H1 (cell line): ENCODE data around the gene SERPING1. TPM values are rescaled to one million over a fixed set of nuclear protein-coding genes. Genes with fewer than 3 reads are reported as not detected.
A peak's percentile ranks its signal among the peaks of the same experiment; 100 is the strongest.

Source experiments
- CTCF ChIA-PET: fragments of 300-600 bp; sonication (Branson Sonifier 250); formaldehyde crosslinking; loops from one replicate; lab custom pipeline; 2021; ENCODE audit not compliant: partially characterized antibody; lab: Charles Lee
- POLR2A ChIA-PET: fragments of 300-600 bp; sonication (Branson Sonifier 250); formaldehyde crosslinking; loops from one replicate; lab custom pipeline; 2021; ENCODE audit warnings: inconsistent platforms; ENCODE audit not compliant: partially characterized antibody; lab: Charles Lee
- DNase-seq, 2 experiments: peaks; one replicate each; pipeline versions ENCODE4 v3.0.0 to v3.0.0-alpha.2; 2010 to 2022; ENCODE audit warnings: low spot score in 2 of 2, low read depth in 1 of 2, mixed read lengths in 1 of 2
- FAIRE-seq: peaks from 2 replicates; lab custom pipeline; 2011; peaks lifted over from hg19 to GRCh38; lab: Jason Lieb, UNC
- H2AFZ ChIP-seq: 2 replicates; pipeline ENCODE4 v1.8.1; 2012; ENCODE audit warnings: low read length, inconsistent platforms
- H2AK5ac ChIP-seq: 2 replicates; pipeline ENCODE4 v1.6.1; 2013; ENCODE audit warnings: low read depth, low read length
- H2BK120ac ChIP-seq: replicated peaks from 2 replicates; pipeline ENCODE3; 2013; ENCODE audit warnings: low read depth, low read length, inconsistent platforms
- H2BK12ac ChIP-seq: 2 replicates; pipeline ENCODE4 v1.6.1; 2013; ENCODE audit warnings: low read depth, low read length
- H2BK15ac ChIP-seq: 2 replicates; pipeline ENCODE4 v1.6.1; 2013; ENCODE audit warnings: low read length
- H2BK20ac ChIP-seq: 2 replicates; pipeline ENCODE4 v1.6.1; 2013; ENCODE audit warnings: low read length
- H2BK5ac ChIP-seq: 2 replicates; pipeline ENCODE4 v1.6.1; 2013; ENCODE audit warnings: low read depth, low read length
- H3K14ac ChIP-seq: 2 replicates; pipeline ENCODE4 v1.6.1; 2013; ENCODE audit warnings: inconsistent platforms; ENCODE audit not compliant: insufficient read length
- H3K18ac ChIP-seq: 2 replicates; pipeline ENCODE4 v1.6.1; 2013; ENCODE audit warnings: low read length; ENCODE audit errors: extremely low read depth
- H3K23ac ChIP-seq: 2 replicates; pipeline ENCODE4 v1.6.1; 2013; ENCODE audit warnings: inconsistent platforms; ENCODE audit not compliant: insufficient read length
- H3K23me2 ChIP-seq: 2 replicates; pipeline ENCODE4 v1.6.1; 2013; ENCODE audit warnings: low read depth, low read length
- H3K27ac ChIP-seq: 2 replicates; pipeline ENCODE4 v1.6.1; 2011; ENCODE audit warnings: low read depth, low read length, inconsistent platforms
- H3K27me3 ChIP-seq, 4 experiments: replicated peaks in 1 of 4; 1 replicate in 1 of 4; 2 replicates in 3 of 4; pipeline versions ENCODE4 v1.6.1 to v1.8.1; 2011 to 2013; ENCODE audit warnings: low read length in 3 of 4, mild to moderate bottlenecking in 3 of 4, inconsistent platforms in 2 of 4, mixed read lengths in 2 of 4, moderate library complexity in 1 of 4; ENCODE audit not compliant: control insufficient read depth in 3 of 4, insufficient read depth in 3 of 4; ENCODE audit errors: extremely low read depth in 1 of 4
- H3K36me3 ChIP-seq, 4 experiments: 2 replicates each; pipeline versions ENCODE4 v1.6.1 to v1.8.1; 2011 to 2013; ENCODE audit warnings: mild to moderate bottlenecking in 4 of 4, low read length in 3 of 4, moderate library complexity in 2 of 4, control low read depth in 1 of 4, inconsistent platforms in 1 of 4; ENCODE audit not compliant: insufficient read depth in 4 of 4, control insufficient read depth in 2 of 4
- H3K4ac ChIP-seq: replicated peaks from 2 replicates; pipeline ENCODE3; 2013; ENCODE audit warnings: low read length, low read depth, mixed read lengths, inconsistent platforms; ENCODE audit not compliant: insufficient read length
- H3K4me1 ChIP-seq, 4 experiments: replicated peaks in 1 of 4; 1 replicate in 1 of 4; 2 replicates in 3 of 4; pipeline versions ENCODE4 v1.6.1 to v1.8.1; 2011 to 2013; ENCODE audit warnings: low read length in 3 of 4, inconsistent platforms in 2 of 4, mixed read lengths in 1 of 4; ENCODE audit not compliant: insufficient read depth in 4 of 4, control insufficient read depth in 3 of 4
- H3K4me2 ChIP-seq, 2 experiments: 2 replicates each; pipeline versions ENCODE4 v1.6.1 to v1.8.1; 2011 to 2013; ENCODE audit warnings: low read depth in 2 of 2, low read length in 2 of 2, control low read depth in 1 of 2, inconsistent platforms in 1 of 2, mild to moderate bottlenecking in 1 of 2; ENCODE audit not compliant: insufficient read depth in 1 of 2
- H3K4me3 ChIP-seq, 4 experiments: fragments of 200-600, 300-600 bp in 1 of 4; sonication (generic), shearing (Covaris generic), sonication (Bioruptor Twin) in 1 of 4; 2 replicates each; pipeline versions ENCODE4 v1.5.1 to v1.8.1; 2011 to 2016; ENCODE audit warnings: low read length in 4 of 4, low read depth in 3 of 4, control low read depth in 2 of 4, inconsistent platforms in 2 of 4, mild to moderate bottlenecking in 2 of 4, mixed read lengths in 1 of 4, moderate library complexity in 1 of 4; ENCODE audit not compliant: insufficient read depth in 2 of 4; ENCODE audit errors: extremely low read depth in 1 of 4
- H3K56ac ChIP-seq: replicated peaks from 2 replicates; pipeline ENCODE3; 2013; ENCODE audit warnings: low read depth, mild to moderate bottlenecking, mixed read lengths, low read length, inconsistent platforms; ENCODE audit not compliant: insufficient read length
- H3K79me1 ChIP-seq: 2 replicates; pipeline ENCODE4 v1.6.1; 2013; ENCODE audit warnings: low read depth, low read length, control low read depth
- H3K79me2 ChIP-seq, 2 experiments: 2 replicates each; pipeline versions ENCODE4 v1.6.1 to v1.8.1; 2012 to 2013; ENCODE audit warnings: low read length in 2 of 2, mild to moderate bottlenecking in 2 of 2, inconsistent platforms in 1 of 2; ENCODE audit not compliant: insufficient read depth in 2 of 2, control insufficient read depth in 1 of 2
- H3K9ac ChIP-seq, 4 experiments: replicated peaks in 1 of 4; 1 replicate in 1 of 4; 2 replicates in 3 of 4; pipeline versions ENCODE4 v1.6.1 to v1.8.1; 2011 to 2013; ENCODE audit warnings: low read depth in 3 of 4, low read length in 3 of 4, control low read depth in 2 of 4, mild to moderate bottlenecking in 2 of 4, moderate library complexity in 2 of 4, inconsistent platforms in 1 of 4; ENCODE audit errors: extremely low read depth in 1 of 4
- H3K9me3 ChIP-seq, 2 experiments: 2 replicates each; pipeline versions ENCODE4 v1.6.1 to v1.8.1; 2012 to 2013; ENCODE audit warnings: mild to moderate bottlenecking in 2 of 2, moderate library complexity in 2 of 2, control low read depth in 1 of 2, inconsistent platforms in 1 of 2, low read depth in 1 of 2, low read length in 1 of 2, mixed read lengths in 1 of 2; ENCODE audit not compliant: insufficient read depth in 2 of 2
- H4K20me1 ChIP-seq, 2 experiments: replicated peaks in 1 of 2; 2 replicates each; pipeline versions ENCODE3 to v1.8.1; 2011 to 2013; ENCODE audit warnings: inconsistent platforms in 2 of 2, low read length in 2 of 2, mild to moderate bottlenecking in 1 of 2; ENCODE audit not compliant: insufficient read depth in 2 of 2, control insufficient read depth in 1 of 2
- H4K5ac ChIP-seq: 2 replicates; pipeline ENCODE4 v1.6.1; 2013; ENCODE audit warnings: low read length, low read depth, mixed read lengths, inconsistent platforms; ENCODE audit not compliant: insufficient read length
- H4K8ac ChIP-seq: 2 replicates; pipeline ENCODE4 v1.8.0; 2013; ENCODE audit warnings: mild to moderate bottlenecking, moderate library complexity, low read length, inconsistent platforms; ENCODE audit not compliant: insufficient read depth; ENCODE audit errors: extremely low read depth
- H4K91ac ChIP-seq: replicated peaks from 2 replicates; pipeline ENCODE3; 2013; ENCODE audit warnings: low read length, mixed read lengths, inconsistent platforms; ENCODE audit not compliant: insufficient read length
- GTF2F1 ChIP-seq: IDR thresholded peaks from 2 replicates; pipeline ENCODE4 v1.6.1; 2012; ENCODE audit warnings: low read depth, low read length, improper control_type of control experiment, borderline replicate concordance
- SRF ChIP-seq: IDR thresholded peaks from 2 replicates; pipeline ENCODE4 v1.6.1; 2011; ENCODE audit warnings: mild to moderate bottlenecking, low read depth, low read length, moderate library complexity
- TAF7 ChIP-seq: optimal IDR thresholded peaks from 2 replicates; pipeline ENCODE3; 2011; ENCODE audit warnings: low read depth, mild to moderate bottlenecking, inconsistent platforms, low read length, moderate library complexity, borderline replicate concordance
- WGBS, 2 experiments: shearing (Covaris generic) in 1 of 2; methylation state at CpG; one replicate each; pipeline versions ENCODE4 v1.1.6 to v1.1.7; 2013 to 2015; ENCODE audit warnings: low lambda C conversion rate in 2 of 2, mixed read lengths in 2 of 2, inconsistent platforms in 1 of 2, low coverage in 1 of 2, missing lambda C conversion rate in 1 of 2; ENCODE audit not compliant: insufficient replicate concordance in 2 of 2, insufficient coverage in 1 of 2, insufficient read length in 1 of 2; ENCODE audit errors: extremely low coverage in 1 of 2, missing lambda C conversion rate in 1 of 2; 5-methylcytosine and 5-hydroxymethylcytosine counted together
- polyA plus RNA-seq, 7 experiments: library from polyadenylated mRNA; depleted of rRNA in 3 of 7; stranded (reverse) in 5 of 7; unstranded in 2 of 7; fragments of >200 nt in 5 of 7; fragments of 200-250 nt in 2 of 7; gene quantifications; 1 replicate in 5 of 7; 2 replicates in 1 of 7; 4 replicates in 1 of 7; pipeline versions ENCODE4 v1.2.1 to v1.2.3, GENCODE V29; 2011 to 2013; ENCODE audit warnings: missing spikeins in 2 of 7, mixed read lengths in 2 of 7
- total RNA-seq: library from RNA; stranded (reverse); fragmentation: NEBNext Ultra II Directional; extraction: Animal tissue kit (Norgen Biotek cat#: 25700); gene quantifications from 2 replicates; pipeline ENCODE4 v1.2.1, GENCODE V29; 2021

SERPING1 gene
- total and polyA plus RNA-seq, 2 of the 8 experiments (the other 6 are each of a cell fraction or from before 2014, with no cell fraction given): 50.9 to 54.8 TPM

- no peak overlapping the region for H2AFZ ChIP-seq
- no peaks in the 10 kb centered on the region for H3K9me3 ChIP-seq
- no peak overlapping the region for H2AK5ac ChIP-seq
- H4K8ac ChIP-seq: no peak overlapping the region
- no peaks in the 10 kb centered on the region for H3K79me2 ChIP-seq
- H3K36me3 ChIP-seq: no peaks in the 10 kb centered on the region
- H3K27ac ChIP-seq: no peak overlapping the region
- no peak overlapping the region for H3K4me2 ChIP-seq
- H3K23ac ChIP-seq: no peak overlapping the region
- no peak overlapping the region for H3K14ac ChIP-seq
- H3K23me2 ChIP-seq: no peaks in the 10 kb centered on the region; the same call in 1 of the 2 replicates
- H4K5ac ChIP-seq: no peak overlapping the region
- WGBS, 2 experiments: 84% methylated on average over 1 of the region's 1 CpG; no CpG with 5 or more reads in 1 of the 2 experiments
- H3K4ac ChIP-seq: no peak overlapping the region
- no peak for TF ChIP-seq GTF2F1
- no peak for TF ChIP-seq SRF
- no peak for TF ChIP-seq TAF7
- H3K4me1 ChIP-seq: no peaks in the 10 kb centered on the region
- H3K56ac ChIP-seq: no peak overlapping the region
- no peak overlapping the region for H2BK5ac ChIP-seq
- no peak overlapping the region for H3K9ac ChIP-seq
- CTCF ChIA-PET: interaction anchor here (0.9 to 12.6 kb wide), 6 partner anchors 9 to 149 kb away, joined by 3 to 129 read pairs (median 4); partner anchors contain the start of gene UBE2L6
- no peak overlapping the region for H2BK15ac ChIP-seq
- no peak overlapping the region for H2BK20ac ChIP-seq
- no peaks in the 10 kb centered on the region for H3K27me3 ChIP-seq
- H2BK12ac ChIP-seq: no peak overlapping the region
- no peaks in the 10 kb centered on the region for H4K20me1 ChIP-seq
- DNase-seq (no peak), FAIRE-seq (peak; percentile 7)
- H2BK120ac ChIP-seq: no peak overlapping the region
- no peak overlapping the region for H3K18ac ChIP-seq
- H3K79me1 ChIP-seq: no peaks in the 10 kb centered on the region
- POLR2A ChIA-PET: interaction anchor here (0.9 to 51.1 kb wide), 6 partner anchors 12 to 302 kb away, joined by 3 to 1546 read pairs (median 4); partner anchors contain the start of genes CLP1, TNKS1BP1 and YPEL4
- H3K4me3 ChIP-seq: no peak overlapping the region
- H4K91ac ChIP-seq: no peak overlapping the region
These were observed 29.4 kb downstream of the SERPING1 start for GRCh38 chr11:57626895-57627294.
